GM12878 (cell line): Measurements from ENCODE around the gene NFIX. TPM values are rescaled to one million over a fixed set of nuclear protein-coding genes. Genes with fewer than 3 reads are reported as not detected.

Source experiments
- ATAC-seq: fragments of 200-7000 bp; cut with Tn5 transposase; 3 replicates; pipeline ENCODE4 v1.9.1; 2020; ENCODE audit warnings: mild to moderate bottlenecking, moderate library complexity
- BruUV-seq: library from RNA; stranded (reverse); fragments of 400-500 nt; replicated peaks from 2 replicates; lab custom pipeline; 2021; lab: Mats Ljungman, UMichigan
- CTCF ChIA-PET: fragments of 300-600 bp; sonication (Branson Sonifier 250); formaldehyde crosslinking; extraction: SDS; loops from one replicate; lab custom pipeline; 2021; ENCODE audit warnings: inconsistent platforms; lab: Yijun Ruan, JAX
- POLR2A ChIA-PET: fragments of 350-600 bp; formaldehyde crosslinking; extraction: SDS; loops from one replicate; lab custom pipeline; 2021; ENCODE audit warnings: inconsistent platforms; lab: Charles Lee
- RAD21 ChIA-PET: fragments of 300-600 bp; sonication (Branson Sonifier 250); formaldehyde crosslinking; loops from one replicate; lab custom pipeline; 2023; ENCODE audit warnings: antibody characterized with exemption; ENCODE audit not compliant: unreplicated experiment; lab: Charles Lee
- SMC1A ChIA-PET: fragments of 300-600 bp; sonication (Branson Sonifier 250); formaldehyde crosslinking; loops from one replicate; lab custom pipeline; 2023; ENCODE audit not compliant: unreplicated experiment, uncharacterized antibody; lab: Charles Lee
- DNase-seq: peaks from one replicate; pipeline ENCODE4 v3.0.0-alpha.2; 2011; ENCODE audit warnings: low read depth, low spot score
- FAIRE-seq: peaks from 3 replicates; lab custom pipeline; 2011; peaks lifted over from hg19 to GRCh38; lab: Jason Lieb, UNC
- H2AFZ ChIP-seq: 2 replicates; pipeline ENCODE4 v1.6.0; 2011; ENCODE audit warnings: low read depth, low read length, control low read depth; ENCODE audit not compliant: control insufficient read depth
- H3K27ac ChIP-seq: 2 replicates; pipeline ENCODE4 v1.5.1; 2011; ENCODE audit warnings: control low read depth; ENCODE audit not compliant: control insufficient read depth, insufficient read depth
- H3K27me3 ChIP-seq, 2 experiments: replicated peaks in 1 of 2; 2 replicates each; pipeline versions ENCODE4 v1.6.0 to v1.6.1; 2011; ENCODE audit warnings: low read length in 1 of 2; ENCODE audit not compliant: control insufficient read depth in 2 of 2, insufficient read depth in 2 of 2
- H3K36me3 ChIP-seq, 2 experiments: 2 replicates each; pipeline ENCODE4 v1.5.1; 2011; ENCODE audit warnings: low read length in 1 of 2; ENCODE audit not compliant: control insufficient read depth in 2 of 2, insufficient read depth in 2 of 2
- H3K4me1 ChIP-seq: 2 replicates; pipeline ENCODE4 v1.6.1; 2011; ENCODE audit warnings: mild to moderate bottlenecking, low read length, moderate library complexity, mixed read lengths; ENCODE audit not compliant: control insufficient read depth, insufficient read depth
- H3K4me2 ChIP-seq: 2 replicates; pipeline ENCODE4 v1.6.0; 2011; ENCODE audit warnings: control low read depth; ENCODE audit not compliant: control insufficient read depth, insufficient read depth
- H3K4me3 ChIP-seq: fragments of 200-600 bp; sonication (generic); 2 replicates; pipeline ENCODE4 v1.5.1; 2016
- H3K79me2 ChIP-seq: 2 replicates; pipeline ENCODE4 v1.6.0; 2011; ENCODE audit warnings: low read length; ENCODE audit not compliant: control insufficient read depth, insufficient read depth
- H3K9ac ChIP-seq: 2 replicates; pipeline ENCODE4 v1.8.0; 2011; ENCODE audit warnings: low read length, control low read depth, mixed read lengths; ENCODE audit not compliant: control insufficient read depth, insufficient read depth
- H3K9me3 ChIP-seq: replicated peaks from 3 replicates; pipeline ENCODE4 v1.5.1; 2011; ENCODE audit warnings: mild to moderate bottlenecking, low read length; ENCODE audit not compliant: control insufficient read depth, insufficient read depth
- H4K20me1 ChIP-seq: 2 replicates; pipeline ENCODE4 v1.6.0; 2011; ENCODE audit not compliant: control insufficient read depth, insufficient read depth
- BACH1 ChIP-seq: fragments of 450-650 bp; IDR thresholded peaks from 2 replicates; pipeline ENCODE4 v1.6.1; 2017; ENCODE audit warnings: mild to moderate bottlenecking, borderline replicate concordance
- BCL11A ChIP-seq: IDR thresholded peaks from 2 replicates; pipeline ENCODE4 v1.6.1; 2011; ENCODE audit warnings: low read depth, low read length
- HDAC6 ChIP-seq: fragments of 200-600 bp; sonication (generic); IDR thresholded peaks from one replicate; pipeline ENCODE4 v1.8.0; 2017; ENCODE audit warnings: antibody characterized with exemption; ENCODE audit not compliant: unreplicated experiment
- MXI1 ChIP-seq: fragments of 150-350 bp; IDR thresholded peaks from 2 replicates; pipeline ENCODE4 v1.6.1; 2011; ENCODE audit warnings: low read depth, mild to moderate bottlenecking, inconsistent platforms, low read length, improper control_type of control experiment
- NFXL1 ChIP-seq: fragments of 450-650 bp; IDR thresholded peaks from 2 replicates; pipeline ENCODE4 v1.6.1; 2017; ENCODE audit warnings: antibody characterized with exemption, mild to moderate bottlenecking, borderline replicate concordance
- PAX8 ChIP-seq: fragments of 450-650 bp; IDR thresholded peaks from 2 replicates; pipeline ENCODE4 v1.6.1; 2017; ENCODE audit warnings: mild to moderate bottlenecking, moderate library complexity
- POLR2AphosphoS2 ChIP-seq: IDR thresholded peaks from 2 replicates; pipeline ENCODE4 v1.6.1; 2011; ENCODE audit warnings: low read depth, mild to moderate bottlenecking, low read length, improper control_type of control experiment, moderate library complexity
- RCOR1 ChIP-seq: conservative IDR thresholded peaks from 2 replicates; pipeline ENCODE4 v1.6.1; 2012; ENCODE audit warnings: low read depth, low read length, improper control_type of control experiment
- SMAD5 ChIP-seq: IDR thresholded peaks from 2 replicates; pipeline ENCODE4 v1.6.1; 2016; ENCODE audit warnings: antibody characterized with exemption, low read depth
- WGBS: methylation state at CpG from one replicate; pipeline ENCODE4 v1.1.6; 2016; ENCODE audit warnings: low lambda C conversion rate; ENCODE audit not compliant: insufficient replicate concordance, insufficient coverage; ENCODE audit errors: missing lambda C conversion rate; 5-methylcytosine and 5-hydroxymethylcytosine counted together
- in situ Hi-C: fragments of 300-500 bp; cut with MboI; formaldehyde crosslinking; loops from 9 replicates; pipeline ENCODE4 v1.14.3; 2018; ENCODE audit warnings: mixed read lengths
- intact Hi-C: fragments of 100-400 bp; cut with micrococcal nuclease; formaldehyde crosslinking; loops from one replicate; pipeline ENCODE4 v1.14.2; 2022; ENCODE audit not compliant: unreplicated experiment
- polyA plus RNA-seq, 11 experiments: library from polyadenylated mRNA; depleted of rRNA in 4 of 11; unstranded in 6 of 11; stranded (reverse) in 5 of 11; fragments of >200 nt; fragmentation: Nextera tagmentation in 4 of 11; fragmentation: Illumina TruSeq in 1 of 11; extraction: Ambion mirVana in 4 of 11; extraction: Trizol in 1 of 11; gene quantifications; 1 replicate in 1 of 11; 2 replicates in 10 of 11; pipeline versions ENCODE4 v1.2.1 to v1.2.3, GENCODE V29; 2011 to 2016; ENCODE audit warnings: inconsistent platforms in 2 of 11, missing spikeins in 2 of 11, low read depth in 1 of 11
- total RNA-seq, 4 experiments: library from RNA; depleted of rRNA in 3 of 4; stranded (reverse); fragments of >200 nt in 3 of 4; fragmentation: Illumina TruSeq in 1 of 4; extraction: Trizol in 1 of 4; gene quantifications; 2 replicates each; pipeline versions ENCODE4 v1.2.1 to v1.2.3, GENCODE V29; 2013 to 2021
- TF ChIP-seq, protein P1 (sequence below): fragments of 450-650 bp; IDR thresholded peaks from 2 replicates; pipeline ENCODE4 v1.6.1; 2016; ENCODE audit warnings: mild to moderate bottlenecking
- TF ChIP-seq, protein P2 (sequence below): fragments of 450-650 bp; formaldehyde crosslinking; IDR thresholded peaks from 2 replicates; pipeline ENCODE4 v1.5.0; 2022; ENCODE audit warnings: mild to moderate bottlenecking, missing genetic modification characterization
- TF ChIP-seq, protein P3 (sequence below): IDR thresholded peaks from 2 replicates; pipeline ENCODE4 v1.6.1; 2011; ENCODE audit warnings: mild to moderate bottlenecking, low read depth, low read length, moderate library complexity; ENCODE audit not compliant: insufficient replicate concordance

NFIX gene
- total and polyA plus RNA-seq, 10 of the 15 experiments (the other 5 are each of a cell fraction or from before 2014, with no cell fraction given) = 0.02 to 2.2 (median 0.28) TPM

DNA sequence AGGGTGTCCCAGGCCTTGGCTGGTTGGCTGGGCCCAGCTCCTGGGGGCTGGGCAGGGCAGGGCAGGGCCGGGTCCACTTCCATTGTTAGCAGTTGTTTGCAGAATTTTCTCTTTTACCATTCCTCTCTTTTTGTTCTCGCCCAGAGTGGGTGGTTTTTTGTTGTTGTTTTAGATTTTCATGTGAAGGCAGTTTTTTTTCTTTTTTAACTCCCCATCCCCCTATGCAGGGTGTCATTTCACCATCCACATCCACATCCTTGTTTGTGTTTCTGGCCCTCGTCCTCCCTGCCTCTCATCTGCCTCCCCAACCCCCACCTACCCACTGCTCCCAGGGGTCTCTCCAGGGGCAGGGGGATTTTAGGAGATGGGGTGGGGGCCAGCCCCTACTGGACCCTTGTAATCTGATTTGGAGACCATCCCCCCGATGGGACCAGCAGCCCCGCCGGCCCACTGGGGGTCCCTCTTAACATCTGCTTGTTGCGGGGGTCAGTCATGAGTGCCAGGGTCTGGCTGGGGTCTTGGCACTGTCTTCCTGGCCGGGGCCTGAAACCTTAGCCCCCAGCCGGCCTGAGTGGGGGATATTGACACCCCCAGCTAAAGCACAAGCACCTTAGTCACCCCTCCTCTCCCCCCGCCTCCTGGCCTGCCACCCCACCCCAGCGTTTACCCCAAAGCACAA lies 144.5 kb downstream of the NFIX start:
- RAD21 ChIA-PET = no interaction called here
- no peak overlapping the region for H3K4me3 ChIP-seq
- H3K36me3 ChIP-seq = peaks cover 11 to 31% of the 10 kb centered on the region in 2 experiments
- H3K9ac ChIP-seq = no peak overlapping the region
- SMC1A ChIA-PET = no interaction called here
- FAIRE-seq (no peak), DNase-seq (no peak), ATAC-seq (no peak)
- H3K4me1 ChIP-seq = no peaks in the 10 kb centered on the region
- H3K27me3 ChIP-seq = no peaks in the 10 kb centered on the region
- POLR2A ChIA-PET = no interaction called here
- in situ Hi-C loops (no loop called here), intact Hi-C loops (no loop called here)
- no peak for TF ChIP-seq MXI1
- TF ChIP-seq SMAD5 = no peak
- TF ChIP-seq BACH1 = no peak
- TF ChIP-seq PAX8 = no peak
- TF ChIP-seq, protein P1, sequence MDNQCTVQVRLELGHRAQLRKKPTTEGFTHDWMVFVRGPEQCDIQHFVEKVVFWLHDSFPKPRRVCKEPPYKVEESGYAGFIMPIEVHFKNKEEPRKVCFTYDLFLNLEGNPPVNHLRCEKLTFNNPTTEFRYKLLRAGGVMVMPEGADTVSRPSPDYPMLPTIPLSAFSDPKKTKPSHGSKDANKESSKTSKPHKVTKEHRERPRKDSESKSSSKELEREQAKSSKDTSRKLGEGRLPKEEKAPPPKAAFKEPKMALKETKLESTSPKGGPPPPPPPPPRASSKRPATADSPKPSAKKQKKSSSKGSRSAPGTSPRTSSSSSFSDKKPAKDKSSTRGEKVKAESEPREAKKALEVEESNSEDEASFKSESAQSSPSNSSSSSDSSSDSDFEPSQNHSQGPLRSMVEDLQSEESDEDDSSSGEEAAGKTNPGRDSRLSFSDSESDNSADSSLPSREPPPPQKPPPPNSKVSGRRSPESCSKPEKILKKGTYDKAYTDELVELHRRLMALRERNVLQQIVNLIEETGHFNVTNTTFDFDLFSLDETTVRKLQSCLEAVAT = no peak
- TF ChIP-seq POLR2AphosphoS2 = no peak
- TF ChIP-seq, protein P2, sequence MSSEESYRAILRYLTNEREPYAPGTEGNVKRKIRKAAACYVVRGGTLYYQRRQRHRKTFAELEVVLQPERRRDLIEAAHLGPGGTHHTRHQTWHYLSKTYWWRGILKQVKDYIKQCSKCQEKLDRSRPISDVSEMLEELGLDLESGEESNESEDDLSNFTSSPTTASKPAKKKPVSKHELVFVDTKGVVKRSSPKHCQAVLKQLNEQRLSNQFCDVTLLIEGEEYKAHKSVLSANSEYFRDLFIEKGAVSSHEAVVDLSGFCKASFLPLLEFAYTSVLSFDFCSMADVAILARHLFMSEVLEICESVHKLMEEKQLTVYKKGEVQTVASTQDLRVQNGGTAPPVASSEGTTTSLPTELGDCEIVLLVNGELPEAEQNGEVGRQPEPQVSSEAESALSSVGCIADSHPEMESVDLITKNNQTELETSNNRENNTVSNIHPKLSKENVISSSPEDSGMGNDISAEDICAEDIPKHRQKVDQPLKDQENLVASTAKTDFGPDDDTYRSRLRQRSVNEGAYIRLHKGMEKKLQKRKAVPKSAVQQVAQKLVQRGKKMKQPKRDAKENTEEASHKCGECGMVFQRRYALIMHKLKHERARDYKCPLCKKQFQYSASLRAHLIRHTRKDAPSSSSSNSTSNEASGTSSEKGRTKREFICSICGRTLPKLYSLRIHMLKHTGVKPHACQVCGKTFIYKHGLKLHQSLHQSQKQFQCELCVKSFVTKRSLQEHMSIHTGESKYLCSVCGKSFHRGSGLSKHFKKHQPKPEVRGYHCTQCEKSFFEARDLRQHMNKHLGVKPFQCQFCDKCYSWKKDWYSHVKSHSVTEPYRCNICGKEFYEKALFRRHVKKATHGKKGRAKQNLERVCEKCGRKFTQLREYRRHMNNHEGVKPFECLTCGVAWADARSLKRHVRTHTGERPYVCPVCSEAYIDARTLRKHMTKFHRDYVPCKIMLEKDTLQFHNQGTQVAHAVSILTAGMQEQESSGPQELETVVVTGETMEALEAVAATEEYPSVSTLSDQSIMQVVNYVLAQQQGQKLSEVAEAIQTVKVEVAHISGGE (CRISPR knock-in tag) = no peak
- TF ChIP-seq, protein P3, sequence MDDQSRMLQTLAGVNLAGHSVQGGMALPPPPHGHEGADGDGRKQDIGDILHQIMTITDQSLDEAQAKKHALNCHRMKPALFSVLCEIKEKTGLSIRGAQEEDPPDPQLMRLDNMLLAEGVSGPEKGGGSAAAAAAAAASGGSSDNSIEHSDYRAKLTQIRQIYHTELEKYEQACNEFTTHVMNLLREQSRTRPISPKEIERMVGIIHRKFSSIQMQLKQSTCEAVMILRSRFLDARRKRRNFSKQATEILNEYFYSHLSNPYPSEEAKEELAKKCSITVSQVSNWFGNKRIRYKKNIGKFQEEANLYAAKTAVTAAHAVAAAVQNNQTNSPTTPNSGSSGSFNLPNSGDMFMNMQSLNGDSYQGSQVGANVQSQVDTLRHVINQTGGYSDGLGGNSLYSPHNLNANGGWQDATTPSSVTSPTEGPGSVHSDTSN = no peak
- TF ChIP-seq NFXL1 = no peak
- no peak for TF ChIP-seq HDAC6
- TF ChIP-seq RCOR1 = no peak
- no peak for TF ChIP-seq BCL11A
- H3K9me3 ChIP-seq = no peaks in the 10 kb centered on the region
- CTCF ChIA-PET = no interaction called here
- no peaks in the 10 kb centered on the region for H4K20me1 ChIP-seq
- BruUV-seq = no TSS peak
- WGBS = 74% methylated on average over 9 of the region's 11 CpGs
- no peaks in the 10 kb centered on the region for H3K79me2 ChIP-seq
- H2AFZ ChIP-seq = no peak overlapping the region
- no peak overlapping the region for H3K4me2 ChIP-seq
- no peak overlapping the region for H3K27ac ChIP-seq
